HPDE6-E6E7 (cell line): Measurements from ENCODE around the gene TLK2.
"Not testable (repeated sequence)": the region's sequence is repeated elsewhere in the genome, so short reads cannot be mapped to it uniquely, and the experiment has no call there.

Experiments
- DNase-seq: peaks from one replicate; pipeline ENCODE4 v3.0.0; 2011; ENCODE audit warnings: missing footprints; ENCODE audit errors: extremely low spot score

Gene TLK2

DNA sequence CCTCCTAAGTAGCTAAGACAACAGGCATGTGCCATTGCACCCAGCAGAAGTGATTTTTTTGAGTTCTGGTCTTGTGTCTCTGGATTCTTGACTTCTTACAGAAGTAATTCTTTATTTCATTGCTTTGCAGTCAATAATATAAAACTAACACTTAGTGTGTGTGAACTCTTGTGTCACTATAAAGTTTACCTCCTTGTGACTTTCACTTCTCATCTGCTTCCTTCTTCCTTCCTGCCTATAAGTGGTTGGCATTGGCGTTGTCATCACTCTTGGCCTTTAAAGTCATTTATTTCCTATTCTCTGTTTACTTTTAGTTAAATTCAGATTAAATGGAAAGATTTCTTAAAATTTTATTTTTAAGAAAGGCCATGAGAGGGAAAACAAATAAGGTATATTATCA, 12.4 kb downstream of the TLK2 start:
- not testable (repeated sequence) for DNase-seq

- DNase-seq: not testable (repeated sequence)
Measured at GRCh38 chr17:62493049-62493655, 14.5 kb downstream of the TLK2 start.

DNA sequence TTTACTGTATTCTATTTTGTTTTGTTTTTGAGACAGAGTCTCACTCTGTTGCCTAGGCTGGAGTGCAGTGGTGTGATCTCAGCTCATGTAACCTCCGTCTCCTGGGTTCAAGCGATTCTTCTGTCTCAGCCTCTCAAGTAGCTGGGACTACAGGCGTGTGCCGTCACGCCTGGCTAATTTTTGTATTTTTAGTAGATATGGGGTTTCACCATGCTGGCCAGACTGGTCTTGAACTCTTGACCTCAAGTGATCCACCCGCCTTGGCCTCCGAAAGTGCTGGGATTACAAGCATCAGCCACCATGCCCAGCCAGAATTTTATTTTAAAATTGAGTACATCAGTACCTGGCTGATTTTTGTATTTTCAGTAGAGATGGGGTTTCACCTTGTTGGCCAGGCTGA, 15.4 kb downstream of the TLK2 start:
- not testable (repeated sequence) for DNase-seq

GRCh38 chr17:62496344-62496743, 17.7 kb downstream of the TLK2 start:
- DNase-seq: not testable (repeated sequence)

DNA sequence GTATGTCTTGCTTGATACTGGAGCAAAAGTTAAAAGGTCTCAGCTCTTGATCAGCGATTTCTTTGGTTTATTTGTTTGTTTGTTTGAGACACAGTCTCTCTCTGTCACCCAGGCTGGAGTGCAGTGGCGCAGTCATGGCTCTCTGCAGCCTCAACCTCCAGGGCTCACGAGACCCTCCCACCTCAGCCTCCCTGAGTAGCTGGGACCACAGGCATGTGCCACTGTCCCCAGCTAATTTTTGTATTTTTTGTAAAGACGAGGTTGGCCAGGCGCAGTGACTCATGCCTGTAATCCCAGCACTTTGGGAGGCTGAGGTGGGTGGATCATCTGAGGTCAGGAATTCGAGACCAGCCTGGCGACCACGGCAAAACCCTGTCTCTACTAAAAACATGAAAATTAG, 20.2 kb downstream of the TLK2 start:
- not testable (repeated sequence) for DNase-seq

GRCh38 chr17:62500463-62500862, 21.8 kb downstream of the TLK2 start:
- DNase-seq: not testable (repeated sequence)

- not testable (repeated sequence) for DNase-seq
Measured at GRCh38 chr17:62504857-62505256, 26.2 kb downstream of the TLK2 start.

DNA sequence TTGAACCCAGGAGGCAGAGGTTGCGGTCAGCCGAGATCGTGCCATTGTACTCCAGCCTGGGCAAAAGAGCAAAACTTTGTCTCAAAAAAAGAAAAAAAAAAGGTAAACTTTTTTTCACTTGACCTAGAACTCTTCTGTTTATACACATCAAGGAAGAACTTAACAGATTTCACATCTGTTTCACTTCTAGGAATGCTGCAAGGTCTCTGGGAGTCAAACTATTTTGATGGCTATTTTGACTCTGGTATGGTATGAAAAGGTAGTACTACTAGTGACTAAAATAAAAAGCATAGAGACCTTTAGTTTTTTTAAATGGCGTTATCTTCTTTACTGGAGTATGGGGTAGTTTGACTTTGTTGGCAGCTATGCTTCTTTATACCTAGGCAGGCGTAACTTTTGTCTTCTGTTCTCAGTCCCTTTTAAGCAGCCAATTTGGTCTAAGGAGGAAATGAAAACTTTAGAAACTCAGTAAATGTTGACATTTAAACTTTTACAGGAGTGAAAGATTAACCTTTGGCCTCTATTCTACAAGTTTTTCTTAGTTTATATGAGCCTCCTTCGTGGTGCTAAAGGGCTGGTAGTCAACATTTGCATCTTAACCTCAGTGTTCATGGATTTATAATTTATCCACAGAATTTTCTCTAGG, 28.7 kb downstream of the TLK2 start:
- not testable (repeated sequence) for DNase-seq

DNA sequence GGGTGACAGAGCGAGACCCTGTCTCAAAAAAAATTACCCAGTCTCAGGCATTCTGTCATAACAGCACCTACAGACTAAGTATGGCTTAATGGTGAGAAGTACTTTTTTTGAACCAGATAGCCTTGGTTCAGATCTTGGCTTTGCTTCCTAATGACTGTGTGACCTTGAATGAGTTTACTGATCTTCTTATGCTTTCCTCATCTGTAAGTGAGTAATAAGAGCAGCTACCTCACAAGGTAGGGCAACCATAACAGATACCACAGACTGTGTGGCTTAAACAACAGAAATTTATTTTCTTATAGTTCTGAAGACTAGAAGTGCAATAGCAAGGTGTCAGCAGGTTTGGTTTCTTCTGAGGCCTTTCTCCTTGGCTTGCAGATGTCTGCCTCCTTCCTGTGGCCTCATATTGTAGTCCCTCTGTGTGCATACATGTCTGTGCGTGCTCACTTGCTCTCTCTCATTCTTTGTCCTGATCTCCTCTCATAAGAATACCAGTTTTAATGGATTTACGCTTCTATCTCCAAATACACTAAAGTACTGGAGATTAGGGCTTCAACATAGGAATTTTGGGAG, 31.7 kb downstream of the TLK2 start:
- DNase-seq: not testable (repeated sequence)

GRCh38 chr17:62511014-62511413, 32.4 kb downstream of the TLK2 start:
- not testable (repeated sequence) for DNase-seq

DNA sequence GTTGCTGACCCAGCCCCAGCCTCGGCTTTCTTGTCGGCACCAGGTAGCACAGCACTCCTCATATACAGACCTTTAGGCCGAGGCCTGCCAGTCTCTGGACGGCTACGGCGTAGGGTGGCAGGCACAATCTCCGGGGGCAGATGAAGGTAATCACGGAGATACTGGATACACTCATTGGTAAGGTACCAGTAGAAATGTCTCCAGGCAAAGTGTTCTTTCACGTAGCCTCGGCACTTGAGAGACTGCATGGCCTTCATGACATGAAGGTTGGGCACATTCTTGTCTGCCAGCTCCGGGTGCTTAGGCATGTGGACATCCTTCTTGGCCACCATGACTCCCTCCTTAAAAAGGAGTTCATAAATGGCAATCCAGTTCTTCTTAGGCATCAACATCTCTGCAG, 37.8 kb downstream of the TLK2 start:
- not testable (repeated sequence) for DNase-seq

DNA sequence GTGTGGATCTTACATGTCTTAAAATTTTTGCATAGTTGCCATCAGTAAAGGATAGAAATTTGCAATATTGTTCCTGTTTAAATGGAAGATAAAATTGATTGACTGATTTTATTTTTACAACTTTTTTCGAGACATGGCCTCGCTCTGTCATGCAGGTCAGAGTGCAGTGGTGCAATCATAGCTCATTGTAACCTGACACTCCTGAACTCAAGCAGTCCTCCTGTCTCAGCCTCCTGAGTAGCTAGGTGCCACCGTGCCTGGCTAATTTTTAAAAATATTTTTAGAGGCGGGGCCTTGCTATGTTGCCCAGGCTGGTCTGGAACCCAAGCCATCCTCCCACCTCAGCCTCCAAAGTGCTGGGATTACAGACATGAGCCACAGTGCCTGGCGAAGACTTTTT, 42.7 kb downstream of the TLK2 start:
- not testable (repeated sequence) for DNase-seq

- not testable (repeated sequence) for DNase-seq
Measured at GRCh38 chr17:62524077-62524476, 45.5 kb downstream of the TLK2 start.

GRCh38 chr17:62525317-62525716, 46.7 kb downstream of the TLK2 start:
- not testable (repeated sequence) for DNase-seq

- DNase-seq: not testable (repeated sequence)
Measured at GRCh38 chr17:62530936-62531335, 52.3 kb downstream of the TLK2 start.

GRCh38 chr17:62536557-62536956, 57.9 kb downstream of the TLK2 start:
- not testable (repeated sequence) for DNase-seq

GRCh38 chr17:62541073-62541472, 62.4 kb downstream of the TLK2 start:
- DNase-seq: not testable (repeated sequence)

DNA sequence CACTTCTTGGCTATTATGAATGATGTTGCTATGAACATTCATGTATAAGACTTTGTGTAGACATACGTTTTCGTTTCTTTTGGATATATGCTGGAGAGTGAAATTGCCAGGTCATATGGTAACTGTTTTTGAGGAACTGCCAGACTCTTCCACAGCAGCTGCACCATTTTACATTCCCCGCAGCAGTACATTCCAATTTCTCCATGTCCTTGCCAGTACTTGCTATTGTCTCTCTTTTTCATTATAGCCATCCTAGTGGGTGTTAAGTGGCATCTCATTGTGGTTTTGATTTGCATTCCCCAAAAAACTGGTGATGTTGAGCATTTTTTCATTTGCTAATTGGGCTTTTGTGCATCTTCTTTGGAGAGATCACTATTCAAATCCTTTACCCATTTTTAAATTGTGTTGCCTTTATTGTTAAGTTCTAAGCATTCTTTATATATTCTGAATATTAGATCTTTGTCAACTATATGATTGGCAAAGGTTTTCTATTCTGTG, 64.7 kb downstream of the TLK2 start:
- DNase-seq: not testable (repeated sequence)

- not testable (repeated sequence) for DNase-seq
Measured at GRCh38 chr17:62546066-62546465, 67.4 kb downstream of the TLK2 start.

DNA sequence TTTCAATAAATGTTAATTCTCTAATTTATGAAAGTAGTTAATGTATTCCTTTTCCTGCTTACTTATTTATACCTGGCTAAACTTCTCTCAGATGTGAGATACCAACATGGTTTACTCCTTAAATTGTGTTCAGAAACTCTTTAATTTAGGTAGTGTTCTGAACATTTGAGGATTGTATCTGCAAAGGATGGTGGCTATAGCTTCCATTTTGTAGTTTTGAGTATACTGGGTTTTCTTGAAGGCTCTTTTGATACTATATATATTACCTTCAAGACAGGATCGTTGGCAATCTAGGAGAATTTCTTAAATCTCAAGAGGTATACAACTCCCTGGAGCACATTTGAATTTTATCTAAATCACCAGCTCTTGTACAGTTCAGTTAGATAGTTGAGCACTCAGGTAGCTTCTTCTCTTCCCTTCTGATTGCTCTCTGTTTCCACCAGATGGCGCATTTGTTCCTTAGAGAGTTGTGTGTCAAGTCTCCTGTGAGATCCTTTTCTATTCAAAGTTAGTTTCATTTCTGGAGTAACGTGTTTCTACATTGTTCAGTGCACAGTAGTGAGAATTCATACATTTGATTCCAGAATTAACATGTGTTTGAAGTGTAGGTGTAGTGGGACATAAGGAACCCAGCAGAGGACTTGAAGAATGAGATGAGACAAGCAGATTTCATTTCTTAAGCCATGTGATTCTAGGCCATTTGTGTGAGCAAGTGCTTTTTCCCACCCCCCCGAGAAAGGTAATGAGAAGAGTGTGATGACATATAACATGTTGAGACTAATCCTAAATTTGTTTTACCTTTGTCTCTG, 74.4 kb downstream of the TLK2 start:
- not testable (repeated sequence) for DNase-seq

- DNase-seq: not testable (repeated sequence)
Measured at GRCh38 chr17:62557532-62557931, 78.9 kb downstream of the TLK2 start.

DNA sequence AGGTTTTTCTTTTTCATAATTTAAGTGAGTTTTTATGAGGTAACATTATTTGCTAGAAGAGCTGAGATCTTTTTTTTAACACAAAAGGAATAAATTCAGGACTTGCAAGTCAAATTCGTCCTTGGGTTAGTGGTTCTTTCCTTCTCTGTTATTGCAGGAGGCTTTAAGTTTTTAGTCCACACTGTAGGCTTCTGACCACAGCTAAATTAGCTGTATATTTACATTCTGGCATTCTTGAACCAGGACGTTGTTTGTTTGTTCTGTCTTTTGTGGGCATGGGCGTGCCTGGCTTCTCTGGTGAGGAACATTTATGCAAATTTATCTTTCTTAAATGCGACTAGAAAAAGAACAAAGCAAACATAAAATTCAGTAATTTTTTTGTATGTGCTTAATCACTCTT, 80.3 kb downstream of the TLK2 start:
- DNase-seq: not testable (repeated sequence)
